ENCODE results near the gene LTN1.

LTN1 gene, protein sequence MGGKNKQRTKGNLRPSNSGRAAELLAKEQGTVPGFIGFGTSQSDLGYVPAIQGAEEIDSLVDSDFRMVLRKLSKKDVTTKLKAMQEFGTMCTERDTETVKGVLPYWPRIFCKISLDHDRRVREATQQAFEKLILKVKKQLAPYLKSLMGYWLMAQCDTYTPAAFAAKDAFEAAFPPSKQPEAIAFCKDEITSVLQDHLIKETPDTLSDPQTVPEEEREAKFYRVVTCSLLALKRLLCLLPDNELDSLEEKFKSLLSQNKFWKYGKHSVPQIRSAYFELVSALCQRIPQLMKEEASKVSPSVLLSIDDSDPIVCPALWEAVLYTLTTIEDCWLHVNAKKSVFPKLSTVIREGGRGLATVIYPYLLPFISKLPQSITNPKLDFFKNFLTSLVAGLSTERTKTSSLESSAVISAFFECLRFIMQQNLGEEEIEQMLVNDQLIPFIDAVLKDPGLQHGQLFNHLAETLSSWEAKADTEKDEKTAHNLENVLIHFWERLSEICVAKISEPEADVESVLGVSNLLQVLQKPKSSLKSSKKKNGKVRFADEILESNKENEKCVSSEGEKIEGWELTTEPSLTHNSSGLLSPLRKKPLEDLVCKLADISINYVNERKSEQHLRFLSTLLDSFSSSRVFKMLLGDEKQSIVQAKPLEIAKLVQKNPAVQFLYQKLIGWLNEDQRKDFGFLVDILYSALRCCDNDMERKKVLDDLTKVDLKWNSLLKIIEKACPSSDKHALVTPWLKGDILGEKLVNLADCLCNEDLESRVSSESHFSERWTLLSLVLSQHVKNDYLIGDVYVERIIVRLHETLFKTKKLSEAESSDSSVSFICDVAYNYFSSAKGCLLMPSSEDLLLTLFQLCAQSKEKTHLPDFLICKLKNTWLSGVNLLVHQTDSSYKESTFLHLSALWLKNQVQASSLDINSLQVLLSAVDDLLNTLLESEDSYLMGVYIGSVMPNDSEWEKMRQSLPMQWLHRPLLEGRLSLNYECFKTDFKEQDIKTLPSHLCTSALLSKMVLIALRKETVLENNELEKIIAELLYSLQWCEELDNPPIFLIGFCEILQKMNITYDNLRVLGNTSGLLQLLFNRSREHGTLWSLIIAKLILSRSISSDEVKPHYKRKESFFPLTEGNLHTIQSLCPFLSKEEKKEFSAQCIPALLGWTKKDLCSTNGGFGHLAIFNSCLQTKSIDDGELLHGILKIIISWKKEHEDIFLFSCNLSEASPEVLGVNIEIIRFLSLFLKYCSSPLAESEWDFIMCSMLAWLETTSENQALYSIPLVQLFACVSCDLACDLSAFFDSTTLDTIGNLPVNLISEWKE (N-terminal part only)
- total RNA-seq, result 78.6 to 149 (median 120) reads per million in 9 experiments

DNA sequence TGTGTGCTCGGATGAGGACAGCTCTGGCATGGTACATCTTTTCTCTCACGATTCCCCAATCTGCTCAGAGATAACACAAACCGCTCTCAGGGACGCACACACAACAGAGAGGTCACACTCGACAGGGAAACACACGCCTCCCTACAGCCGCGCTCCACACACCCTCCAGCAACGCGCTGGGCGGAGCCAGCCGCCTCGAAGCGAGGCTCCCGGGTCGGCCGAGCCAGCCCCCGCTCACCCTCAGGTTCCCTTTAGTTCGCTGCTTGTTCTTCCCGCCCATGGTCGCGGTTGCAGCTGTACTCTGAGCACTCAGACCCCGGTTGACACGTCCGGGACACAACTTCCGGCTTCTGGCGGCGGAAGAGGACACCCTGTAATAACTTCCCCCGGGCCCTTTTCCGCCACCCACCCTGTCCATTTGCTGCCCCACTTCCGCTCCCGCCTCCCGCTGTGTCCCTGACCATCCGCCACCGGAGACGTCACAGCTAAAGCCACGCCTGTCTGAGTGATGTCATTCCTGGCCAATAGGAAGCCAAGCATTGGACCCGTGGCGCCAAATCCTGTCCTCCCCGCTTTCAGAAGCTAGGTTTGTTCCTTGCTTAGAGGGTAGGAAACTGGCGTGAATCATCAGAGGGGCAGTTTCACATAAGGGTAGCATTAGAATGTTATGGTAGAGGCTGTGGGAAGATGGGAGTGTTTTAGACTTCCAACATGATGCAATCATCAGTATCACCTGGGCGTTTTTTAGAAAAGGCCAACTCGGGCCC is at the start of gene LTN1:
LTN1 (minus strand) TSS at position 352 of the 767 bp plus-strand sequence; CDS start at position 280, 72 bp downstream.
- H3K27me3 Mint-ChIP-seq, result no peaks in the 10 kb centered on the region
- peak; percentile 91 for ATAC-seq (replicated peaks)
- peak within 1 kb of the TSS; percentile 89 to 92 for H3K4me3 Mint-ChIP-seq
- peak; percentile 98 to 99 (median 99) for DNase-seq
- H3K27ac Mint-ChIP-seq, result peak within 1 kb of the TSS; percentile 94 to 95
- no peaks in the 10 kb centered on the region for H3K9me3 Mint-ChIP-seq
- H3K36me3 Mint-ChIP-seq (ENCODE audit: insufficient read depth), result peaks cover 13% of the 10 kb centered on the region
- H3K4me1 Mint-ChIP-seq (ENCODE audit: low read depth in 2 of 2), result peaks cover 16 to 31% of the 10 kb centered on the region in 2 donors

DNA sequence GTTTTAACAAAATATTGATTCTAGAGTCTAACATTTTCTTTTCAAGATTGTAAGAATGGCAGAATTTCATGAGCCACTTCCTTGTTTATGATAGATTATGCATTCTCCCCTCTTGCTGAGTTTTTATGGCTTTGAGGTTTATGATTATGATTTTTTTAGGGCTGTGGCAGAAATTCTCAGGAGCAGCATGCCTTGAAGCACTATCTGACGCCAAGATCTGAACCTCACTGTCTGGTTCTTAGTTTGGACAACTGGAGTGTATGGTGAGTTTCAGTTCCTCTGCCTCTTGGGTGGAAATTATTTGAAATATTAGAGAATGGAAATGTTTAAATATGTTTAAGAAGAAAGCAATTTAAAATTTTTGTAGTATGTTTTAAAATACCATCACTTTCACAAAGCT is 42.0 kb upstream of the LTN1 start:
- Mint-ChIP-seq H3K27me3 (no peaks in the 10 kb centered on the region), H3K36me3 (ENCODE audit: insufficient read depth) (peaks cover 92% of the 10 kb centered on the region), H3K27ac (no peak overlapping the region), H3K4me3 (no peak overlapping the region), H3K9me3 (no peaks in the 10 kb centered on the region), H3K4me1 (ENCODE audit: low read depth in 2 of 2) (peaks cover 7 to 15% of the 10 kb centered on the region in 2 donors)
- ATAC-seq (replicated peaks) (no peak), DNase-seq (no peak)

DNA sequence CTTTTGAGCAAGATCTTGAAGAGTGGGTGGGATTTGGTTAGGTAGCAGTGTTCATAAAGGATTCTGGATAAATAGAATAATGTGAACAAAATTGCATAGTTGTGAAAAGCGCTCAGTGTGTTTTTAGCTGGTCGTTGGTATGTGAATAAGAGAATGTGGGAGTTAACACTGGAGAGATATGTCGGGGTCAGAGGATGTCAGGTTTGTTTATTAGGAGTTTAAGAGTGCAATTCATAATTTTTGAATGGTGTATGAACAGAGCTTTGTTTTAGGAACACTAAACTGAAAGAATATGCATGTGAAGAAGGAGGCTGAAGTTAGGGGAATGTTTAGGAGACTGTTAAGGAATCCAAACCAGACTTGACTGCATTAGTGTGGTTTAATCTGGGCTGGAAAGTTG is 41.2 kb upstream of the LTN1 start:
- Mint-ChIP-seq H3K27ac (peak overlapping the region in 1 of 2 donors; percentile 5), H3K27me3 (no peaks in the 10 kb centered on the region), H3K4me1 (ENCODE audit: low read depth in 2 of 2) (peaks cover 8 to 22% of the 10 kb centered on the region in 2 donors), H3K9me3 (no peaks in the 10 kb centered on the region), H3K4me3 (no peak overlapping the region), H3K36me3 (ENCODE audit: insufficient read depth) (peaks cover 94% of the 10 kb centered on the region)
- no peak for DNase-seq
- ATAC-seq (replicated peaks), result no peak

DNA sequence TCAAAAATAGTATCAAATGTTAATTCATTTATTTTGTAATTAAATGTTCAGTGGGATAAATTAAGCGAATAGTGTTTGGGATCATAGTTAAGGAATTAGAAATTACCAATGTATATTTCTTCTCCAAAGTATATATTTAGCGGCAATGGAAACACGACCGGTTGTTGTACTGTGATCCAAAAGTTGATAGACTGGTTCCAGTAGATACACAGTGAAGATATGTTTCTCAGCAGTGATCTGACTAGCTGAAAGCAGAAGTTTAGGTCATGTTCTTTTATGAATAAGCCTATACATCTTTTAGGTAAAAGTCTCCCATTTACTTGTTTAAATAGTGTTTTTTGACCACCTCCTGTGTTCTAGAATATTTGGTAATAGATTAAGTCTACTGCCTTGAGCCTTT is 40.6 kb upstream of the LTN1 start:
- DNase-seq (no peak), ATAC-seq (replicated peaks) (no peak)
- H3K27ac Mint-ChIP-seq, result peak overlapping the region in 1 of 2 donors; percentile 5
- H3K4me3 Mint-ChIP-seq, result no peak overlapping the region
- no peaks in the 10 kb centered on the region for H3K9me3 Mint-ChIP-seq
- H3K4me1 Mint-ChIP-seq (ENCODE audit: low read depth in 2 of 2), result peaks cover 8 to 22% of the 10 kb centered on the region in 2 donors
- no peaks in the 10 kb centered on the region for H3K27me3 Mint-ChIP-seq
- peaks cover 94% of the 10 kb centered on the region for H3K36me3 Mint-ChIP-seq (ENCODE audit: insufficient read depth)

DNA sequence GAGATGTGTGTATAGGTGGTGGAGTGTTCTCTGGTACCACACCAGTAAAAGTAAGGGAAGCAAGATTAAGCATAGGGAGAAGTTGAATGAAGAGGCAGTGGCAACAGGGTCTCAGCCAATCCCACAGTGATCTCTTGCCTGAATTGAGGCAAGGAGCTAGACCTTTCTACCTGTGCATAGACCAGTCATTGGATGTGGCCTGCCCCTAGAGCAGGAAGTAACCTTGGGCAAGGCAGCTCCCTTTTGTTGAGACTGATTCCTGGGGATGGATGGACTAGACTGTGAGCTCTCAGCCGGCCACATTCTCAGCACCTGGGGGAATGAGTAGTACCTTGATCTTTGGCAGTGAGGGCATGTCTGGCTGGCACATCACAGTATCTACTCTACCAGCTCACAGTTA is 38.2 kb upstream of the LTN1 start:
- Mint-ChIP-seq H3K4me3 (no peak overlapping the region), H3K27ac (no peak overlapping the region), H3K36me3 (ENCODE audit: insufficient read depth) (peaks cover 81% of the 10 kb centered on the region), H3K9me3 (no peaks in the 10 kb centered on the region), H3K4me1 (ENCODE audit: low read depth in 2 of 2) (peaks cover 15 to 31% of the 10 kb centered on the region in 2 donors), H3K27me3 (no peaks in the 10 kb centered on the region)
- ATAC-seq (replicated peaks) (no peak), DNase-seq (no peak)

DNA sequence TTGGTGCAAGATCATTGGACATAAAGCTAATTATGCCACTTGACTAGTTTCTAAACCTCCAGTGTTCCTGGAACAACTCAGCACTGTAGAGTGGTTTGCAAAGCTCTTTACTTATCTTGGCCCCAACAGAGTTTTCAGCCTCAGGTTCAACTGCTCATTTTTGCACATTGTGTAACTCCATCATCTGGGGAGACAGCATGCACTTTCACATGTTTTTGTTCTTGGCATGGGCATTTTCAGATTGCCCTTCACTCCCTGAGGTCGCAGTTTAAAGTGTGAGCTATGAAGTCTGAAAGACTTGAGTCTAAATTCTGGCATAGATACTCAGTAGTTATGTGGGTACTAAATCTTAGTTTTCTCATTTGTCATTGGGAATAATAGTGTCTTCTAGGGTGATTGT is 36.8 kb upstream of the LTN1 start:
- Mint-ChIP-seq H3K27me3 (no peaks in the 10 kb centered on the region), H3K9me3 (no peaks in the 10 kb centered on the region), H3K4me3 (no peak overlapping the region), H3K27ac (no peak overlapping the region), H3K36me3 (ENCODE audit: insufficient read depth) (peaks cover 81% of the 10 kb centered on the region), H3K4me1 (ENCODE audit: low read depth in 2 of 2) (peaks cover 26 to 44% of the 10 kb centered on the region in 2 donors)
- DNase-seq (no peak), ATAC-seq (replicated peaks) (no peak)

DNA sequence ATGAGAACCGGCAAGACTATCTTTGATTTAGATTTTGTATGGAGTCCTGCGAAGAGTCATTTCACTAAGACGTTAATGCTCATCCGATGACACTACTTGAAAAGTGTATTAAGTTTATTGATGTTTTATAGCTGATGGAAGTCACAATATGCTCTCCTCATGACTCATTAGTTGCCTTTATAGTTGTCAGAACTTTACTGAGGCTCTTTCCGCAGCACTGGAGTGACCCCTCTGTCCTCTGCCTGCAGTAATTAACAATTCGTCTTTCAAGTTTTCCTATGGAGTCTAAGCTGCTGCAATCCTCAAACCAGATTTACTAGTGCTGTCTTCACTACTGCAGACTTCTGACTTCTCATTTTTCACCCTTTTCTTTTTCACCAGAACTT is 32.6 kb upstream of the LTN1 start:
- Mint-ChIP-seq H3K36me3 (ENCODE audit: insufficient read depth) (peaks cover 60% of the 10 kb centered on the region), H3K4me1 (ENCODE audit: low read depth in 2 of 2) (peaks cover 29 to 56% of the 10 kb centered on the region in 2 donors), H3K27me3 (no peaks in the 10 kb centered on the region), H3K9me3 (no peaks in the 10 kb centered on the region), H3K27ac (peak overlapping the region; percentile 99), H3K4me3 (peak overlapping the region; percentile 96)
- DNase-seq, result no peak
- ATAC-seq (replicated peaks), result peak; percentile 5

DNA sequence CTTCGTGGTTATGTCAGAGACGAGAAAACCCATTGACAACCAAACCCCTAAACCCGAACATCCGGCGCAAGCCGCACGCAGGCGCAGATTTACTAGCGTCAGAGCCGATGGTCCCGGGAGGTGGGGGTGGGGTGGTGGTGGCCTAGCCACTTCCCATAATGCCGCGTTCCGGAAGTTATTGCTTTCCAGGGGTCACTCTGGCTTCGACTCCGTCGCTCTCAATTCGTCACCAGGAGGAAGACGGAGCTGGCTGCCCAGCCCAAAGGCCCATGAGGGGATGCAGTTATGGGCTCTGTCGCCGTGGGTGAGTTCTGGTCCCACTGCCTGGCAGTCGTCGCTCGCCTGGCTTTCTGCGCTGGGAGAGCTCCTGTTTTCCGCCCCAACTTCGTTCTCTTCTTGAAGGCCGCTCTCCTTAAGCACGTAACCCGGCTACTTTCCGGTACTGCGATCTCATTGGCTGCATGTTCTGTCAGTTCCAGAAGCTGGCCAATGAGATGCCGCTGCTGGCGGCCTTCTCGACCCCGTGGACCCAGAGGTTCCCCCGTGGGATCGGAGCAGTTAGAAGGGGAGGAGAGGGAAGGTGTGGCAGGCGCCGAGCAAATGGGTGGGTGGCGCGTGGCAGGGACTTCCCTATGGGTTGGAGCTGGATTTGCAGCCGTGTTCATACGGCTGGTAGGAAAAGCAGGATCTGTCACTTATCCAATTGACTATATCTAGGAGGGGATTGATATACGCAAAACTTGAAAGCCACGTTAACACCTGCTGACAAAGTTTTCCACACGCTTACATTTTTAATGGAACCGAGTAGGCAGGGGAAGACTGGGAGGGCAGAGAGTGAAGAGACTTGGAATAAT is 32.0 kb upstream of the LTN1 start, which contains the start of gene USP16:
USP16 (plus strand) TSS at position 195 of the 854 bp plus-strand sequence. CDS start 3,246 bp downstream, outside the sequence.
- H3K4me3 Mint-ChIP-seq, result peak within 1 kb of the TSS; percentile 96

DNA sequence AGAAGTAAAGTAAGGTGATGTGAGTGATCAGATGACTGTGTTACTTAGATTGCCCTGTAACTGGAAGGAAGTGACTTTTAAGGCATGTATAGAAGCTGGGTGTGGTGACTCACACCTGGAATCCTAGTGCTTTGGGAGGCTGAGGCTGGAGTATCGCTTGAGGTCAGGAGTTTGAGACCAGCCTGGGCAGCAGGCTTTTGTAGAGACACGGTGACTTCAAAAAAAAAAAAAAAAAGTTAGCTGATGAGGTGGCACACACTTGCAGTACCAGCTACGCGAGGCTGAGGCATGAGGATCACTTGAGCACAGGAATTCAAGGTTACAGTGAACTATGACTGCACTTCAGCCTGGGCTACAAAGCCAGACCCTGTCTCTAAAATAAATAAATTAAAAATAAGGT is 29.5 kb upstream of the LTN1 start:
- peak overlapping the region; percentile 87 to 99 for H3K27ac Mint-ChIP-seq
- H3K36me3 Mint-ChIP-seq (ENCODE audit: insufficient read depth), result peaks cover 46% of the 10 kb centered on the region
- H3K4me1 Mint-ChIP-seq (ENCODE audit: low read depth in 2 of 2), result peaks cover 41 to 51% of the 10 kb centered on the region in 2 donors
- peak overlapping the region; percentile 50 to 67 for H3K4me3 Mint-ChIP-seq
- DNase-seq, result no peak
- H3K27me3 Mint-ChIP-seq, result no peaks in the 10 kb centered on the region
- no peaks in the 10 kb centered on the region for H3K9me3 Mint-ChIP-seq
- ATAC-seq (replicated peaks), result no peak

More for the DNA sequence above, 32.0 kb upstream of the LTN1 start, which contains the start of gene USP16:
- H3K27me3 Mint-ChIP-seq, result no peaks in the 10 kb centered on the region
- ATAC-seq (replicated peaks), result peak; percentile 86
- peak; percentile 91 to 95 (median 92) for DNase-seq
- peak within 1 kb of the TSS; percentile 99 for H3K27ac Mint-ChIP-seq
- peaks cover 55% of the 10 kb centered on the region for H3K36me3 Mint-ChIP-seq (ENCODE audit: insufficient read depth)
- H3K4me1 Mint-ChIP-seq (ENCODE audit: low read depth in 2 of 2), result peaks cover 32 to 52% of the 10 kb centered on the region in 2 donors
- no peaks in the 10 kb centered on the region for H3K9me3 Mint-ChIP-seq

DNA sequence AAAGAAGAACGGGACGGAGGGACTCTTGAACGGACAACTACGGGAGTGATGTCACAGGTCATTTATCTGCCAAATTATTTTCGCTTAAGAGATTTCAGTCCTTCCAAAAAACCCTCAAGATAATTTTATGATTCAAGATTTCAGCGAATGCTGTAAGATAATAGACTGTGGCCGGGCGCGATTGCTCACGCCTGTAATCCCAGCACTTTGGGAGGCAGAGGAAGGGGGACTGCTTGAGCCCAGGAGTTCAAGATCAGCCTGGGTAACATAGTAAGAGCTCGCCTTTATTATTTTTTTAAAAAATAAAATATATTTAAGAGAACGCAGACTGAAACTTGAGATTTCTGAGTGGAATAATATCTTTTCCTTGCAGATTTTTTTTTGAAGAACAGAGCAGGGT is 25.9 kb upstream of the LTN1 start:
- Mint-ChIP-seq H3K36me3 (ENCODE audit: insufficient read depth) (peaks cover 16% of the 10 kb centered on the region), H3K4me3 (peak overlapping the region; percentile 74 to 76), H3K4me1 (ENCODE audit: low read depth in 2 of 2) (peaks cover 18 to 26% of the 10 kb centered on the region in 2 donors), H3K9me3 (no peaks in the 10 kb centered on the region), H3K27ac (peak overlapping the region; percentile 85 to 97), H3K27me3 (no peaks in the 10 kb centered on the region)
- DNase-seq, result no peak
- ATAC-seq (replicated peaks), result no peak

DNA sequence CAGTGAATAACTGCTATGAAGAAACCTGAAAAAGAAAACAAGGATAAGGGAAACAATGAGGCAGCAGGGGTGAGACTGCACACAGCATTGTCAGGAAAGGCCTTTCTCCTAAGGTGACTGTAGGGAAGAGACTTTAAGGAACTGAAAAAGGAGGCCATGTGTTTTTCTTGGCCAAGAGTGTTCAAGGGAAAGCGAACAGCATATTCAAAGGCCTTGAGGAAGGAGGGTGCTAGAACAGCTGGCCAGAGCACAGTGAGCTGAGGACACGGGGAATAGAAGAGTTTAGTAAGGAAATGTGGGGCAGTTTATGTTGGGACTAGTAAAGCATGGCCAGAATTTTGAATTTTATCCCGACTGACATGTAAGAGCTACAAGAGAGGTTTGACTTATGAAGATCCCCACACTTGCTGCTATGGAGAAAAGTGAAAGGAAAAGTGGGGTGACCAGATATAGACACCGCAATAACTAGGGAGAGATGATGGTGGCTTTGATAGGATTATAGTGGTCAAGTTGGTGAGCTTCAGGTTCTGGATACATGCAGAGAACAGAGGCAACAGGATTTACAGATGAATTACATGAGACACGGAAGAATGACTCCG is 25.1 kb upstream of the LTN1 start:
- Mint-ChIP-seq H3K36me3 (ENCODE audit: insufficient read depth) (peaks cover 14% of the 10 kb centered on the region), H3K27me3 (no peaks in the 10 kb centered on the region), H3K27ac (peak overlapping the region; percentile 85 to 97), H3K4me3 (peak overlapping the region; percentile 74 to 76), H3K4me1 (ENCODE audit: low read depth in 2 of 2) (peaks cover 18 to 22% of the 10 kb centered on the region in 2 donors), H3K9me3 (no peaks in the 10 kb centered on the region)
- ATAC-seq (replicated peaks), result no peak
- no peak for DNase-seq

Measured in effector memory CD8-positive, alpha-beta T cell (primary cell).